K562 (cell line): Measurements from ENCODE around the gene ZNF429. TPM values are rescaled to one million over a fixed set of nuclear protein-coding genes. Genes with fewer than 3 reads are reported as not detected.
A peak's percentile ranks its signal among the peaks of the same experiment; 100 is the strongest.

Source experiments
- BRF1 ChIP-seq: IDR thresholded peaks from 3 replicates; pipeline ENCODE4 v1.6.1; 2011; ENCODE audit warnings: borderline replicate concordance, mild to moderate bottlenecking; ENCODE audit not compliant: insufficient read length; ENCODE audit errors: extremely low read depth
- CBX5 ChIP-seq: IDR thresholded peaks from 2 replicates; pipeline ENCODE4 v1.6.1; 2014; ENCODE audit warnings: low read depth, borderline replicate concordance
- EHMT2 ChIP-seq: fragments of 450-650 bp; IDR thresholded peaks from 2 replicates; pipeline ENCODE4 v1.6.1; 2018; ENCODE audit warnings: antibody characterized with exemption
- FOXO4 ChIP-seq: fragments of 450-650 bp; formaldehyde crosslinking; IDR thresholded peaks from 2 replicates; pipeline ENCODE4 v1.4.0; 2020; ENCODE audit warnings: mild to moderate bottlenecking, moderate library complexity
- HDAC6 ChIP-seq: IDR thresholded peaks from 2 replicates; pipeline ENCODE4 v1.6.1; 2012; ENCODE audit warnings: low read depth, mild to moderate bottlenecking, control low read depth, inconsistent platforms, low read length, moderate library complexity
- HMBOX1 ChIP-seq: sonication (generic); IDR thresholded peaks from 2 replicates; pipeline ENCODE4 v1.6.1; 2016
- HMG20B ChIP-seq: fragments of 250-450 bp; sonication (Bioruptor Pico); IDR thresholded peaks from 2 replicates; pipeline ENCODE4 v1.5.0; 2021; ENCODE audit warnings: mild to moderate bottlenecking
- MCM3 ChIP-seq: fragments of 450-650 bp; IDR thresholded peaks from 2 replicates; pipeline ENCODE4 v1.6.1; 2016
- MNT ChIP-seq, 2 experiments: fragments of 450-650 bp; conservative IDR thresholded peaks; 2 replicates each; pipeline ENCODE4 v1.6.1; 2017; ENCODE audit warnings: mild to moderate bottlenecking in 2 of 2, moderate library complexity in 2 of 2
- NCOA2 ChIP-seq, 2 experiments: fragments of 450-650 bp; IDR thresholded peaks; 2 replicates each; pipeline ENCODE4 v1.6.1; 2018; ENCODE audit warnings: mild to moderate bottlenecking in 2 of 2, moderate library complexity in 1 of 2; ENCODE audit not compliant: partially characterized antibody in 2 of 2
- NFIC ChIP-seq: fragments of 450-650 bp; IDR thresholded peaks from 2 replicates; pipeline ENCODE4 v1.6.1; 2017; ENCODE audit warnings: mild to moderate bottlenecking, inconsistent platforms
- NR2C1 ChIP-seq, 2 experiments: fragments of 450-650 bp; IDR thresholded peaks; 2 replicates each; pipeline ENCODE4 v1.6.1; 2017; ENCODE audit warnings: mild to moderate bottlenecking in 2 of 2, antibody characterized with exemption in 1 of 2, inconsistent platforms in 1 of 2, missing compliant biosample characterization in 1 of 2, missing genetic modification characterization in 1 of 2
- NR3C1 ChIP-seq: sonication (generic); formaldehyde crosslinking; IDR thresholded peaks from 2 replicates; pipeline ENCODE4 v1.8.1; 2022; ENCODE audit warnings: missing genetic modification reagents
- PTTG1 ChIP-seq: fragments of 450-650 bp; IDR thresholded peaks from 2 replicates; pipeline ENCODE4 v1.6.1; 2016; ENCODE audit warnings: low read depth, mild to moderate bottlenecking, missing genetic modification characterization, missing compliant biosample characterization
- SP2 ChIP-seq: IDR thresholded peaks from 2 replicates; pipeline ENCODE4 v1.6.1; 2011; ENCODE audit warnings: mild to moderate bottlenecking, low read depth, low read length, moderate library complexity; ENCODE audit not compliant: poor library complexity, severe bottlenecking; ENCODE audit errors: extremely low read depth
- TCF15 ChIP-seq: fragments of 250-450 bp; sonication (Bioruptor Pico); IDR thresholded peaks from 2 replicates; pipeline ENCODE4 v1.8.0; 2022; ENCODE audit warnings: moderate library complexity, mild to moderate bottlenecking, inconsistent platforms
- ZFP1 ChIP-seq: fragments of 450-650 bp; formaldehyde crosslinking; IDR thresholded peaks from 2 replicates; pipeline ENCODE4 v1.4.0; 2020; ENCODE audit warnings: mild to moderate bottlenecking, mixed read lengths
- ZFP36 ChIP-seq: fragments of 150-350 bp; IDR thresholded peaks from 2 replicates; pipeline ENCODE4 v1.6.1; 2018; ENCODE audit warnings: low read length, low read depth; ENCODE audit not compliant: partially characterized antibody
- ZNF121 ChIP-seq: sonication (generic); formaldehyde crosslinking; conservative IDR thresholded peaks from 2 replicates; pipeline ENCODE4 v1.8.0; 2022; ENCODE audit warnings: missing genetic modification reagents
- ZNF143 ChIP-seq: sonication (generic); formaldehyde crosslinking; IDR thresholded peaks from 2 replicates; pipeline ENCODE4 v1.9.0; 2022; ENCODE audit warnings: mild to moderate bottlenecking, missing genetic modification reagents
- ZNF239 ChIP-seq: fragments of 250-450 bp; sonication (Bioruptor Pico); IDR thresholded peaks from 2 replicates; pipeline ENCODE4 v1.4.0; 2020; ENCODE audit warnings: mild to moderate bottlenecking
- ZNF3 ChIP-seq: fragments of 250-450 bp; sonication (Bioruptor Pico); IDR thresholded peaks from 2 replicates; pipeline ENCODE4 v1.5.0; 2021; ENCODE audit warnings: mild to moderate bottlenecking, moderate library complexity
- ZNF584 ChIP-seq: fragments of 200-800 bp; sonication (Bioruptor generic); IDR thresholded peaks from 2 replicates; pipeline ENCODE4 v1.6.1; 2016; ENCODE audit warnings: low read depth, mild to moderate bottlenecking, missing genetic modification characterization, missing compliant biosample characterization
- ZNF699 ChIP-seq: fragments of 250-450 bp; sonication (Bioruptor Pico); IDR thresholded peaks from 2 replicates; pipeline ENCODE4 v1.8.0; 2021; ENCODE audit warnings: mild to moderate bottlenecking, moderate library complexity; ENCODE audit not compliant: insufficient replicate concordance
- polyA plus RNA-seq, 8 experiments: library from polyadenylated mRNA; depleted of rRNA in 4 of 8; stranded (reverse) in 5 of 8; unstranded in 3 of 8; fragments of >200 nt; fragmentation: Nextera tagmentation in 2 of 8; fragmentation: Illumina TruSeq in 1 of 8; extraction: Ambion mirVana in 2 of 8; extraction: Trizol in 1 of 8; gene quantifications; 2 replicates each; pipeline versions ENCODE4 v1.2.1 to v1.2.3, GENCODE V29; 2011 to 2014; ENCODE audit warnings: inconsistent platforms in 1 of 8, missing spikeins in 1 of 8
- total RNA-seq, 7 experiments: library from RNA; depleted of rRNA in 6 of 7; stranded (reverse); fragments of >200 nt in 6 of 7; fragmentation: Illumina TruSeq in 2 of 7; extraction: Trizol in 2 of 7; gene quantifications; 2 replicates each; pipeline versions ENCODE4 v1.2.1 to v1.2.3, GENCODE V29; 2011 to 2021; ENCODE audit warnings: low replicate concordance in 1 of 7

ZNF429 gene
- total and polyA plus RNA-seq, 9 of the 15 experiments (the other 6 are each of a cell fraction or from before 2014, with no cell fraction given): 11.4 to 24.5 (median 16.3) TPM

- TF ChIP-seq NFIC (peak; percentile 98), EHMT2 (peak; percentile 88), MNT (conservative IDR thresholded peaks at IDR 0.05) (0 out of 4 replicates have a peak, but pooled peaks of 1 of the 2 experiments have one; percentile 40), CBX5 (no peak), HMG20B (CRISPR knock-in tag) (no peak), TCF15 (CRISPR knock-in tag) (no peak; the same call in 1 of the 2 replicates), ZNF584 (CRISPR knock-in tag) (peak; percentile 79; the same call in 1 of the 2 replicates), NR2C1 (IDR thresholded peaks at IDR 0.05) (peak; percentile 57; the same call in 1 of the 2 replicates), NR2C1 (tag; IDR thresholded peaks at IDR 0.05) (peak; percentile 78), ZNF3 (no peak), ZNF699 (CRISPR knock-in tag) (no peak), PTTG1 (tag) (0 out of 2 replicates have a peak, but pooled peaks have one; percentile 20), ZNF121 (CRISPR knock-in tag) (no peak), BRF1 (no peak), ZFP1 (CRISPR knock-in tag) (no peak), HMBOX1 (peak; percentile 31; the same call in 1 of the 2 replicates), ZFP36 (peak; percentile 8), SP2 (no peak), NCOA2 (IDR thresholded peaks at IDR 0.05; ENCODE audit: partially characterized antibody in 2 of 2) (peak in 1 of 2 experiments; percentile 33), NR3C1 (CRISPR knock-in tag) (no peak), FOXO4 (CRISPR knock-in tag) (no peak), MCM3 (no peak), ZNF143 (CRISPR knock-in tag) (no peak), HDAC6 (no peak), ZNF239 (CRISPR knock-in tag) (no peak)
Observed at GRCh38 chr19:21593934-21594820, 88.8 kb downstream of the ZNF429 start (continued).
